ENCODE results near the gene SLC36A1.

The SLC36A1 gene

DNA sequence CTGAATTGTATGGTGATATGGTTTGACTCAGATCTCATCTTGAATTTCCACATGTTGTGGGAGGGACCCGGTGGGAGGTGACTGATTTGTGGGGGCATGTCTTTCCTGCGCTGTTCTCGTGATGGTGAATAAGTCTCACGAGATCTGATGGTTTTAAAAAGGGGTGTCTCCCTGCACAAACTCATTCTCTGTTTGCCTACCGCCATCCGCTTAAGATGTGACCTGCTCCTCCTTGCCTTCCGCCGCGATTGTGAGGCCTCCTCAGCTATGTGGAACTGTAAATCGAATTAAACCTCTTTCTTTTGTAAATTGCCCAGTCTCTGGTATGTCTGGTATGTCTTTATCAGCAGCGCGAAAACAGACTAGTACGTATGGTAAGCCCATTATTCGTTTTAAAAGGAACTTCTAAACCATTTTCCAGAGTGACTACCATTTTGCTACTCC is 48.7 kb downstream of the SLC36A1 start:
- TF ChIP-seq, protein P1, sequence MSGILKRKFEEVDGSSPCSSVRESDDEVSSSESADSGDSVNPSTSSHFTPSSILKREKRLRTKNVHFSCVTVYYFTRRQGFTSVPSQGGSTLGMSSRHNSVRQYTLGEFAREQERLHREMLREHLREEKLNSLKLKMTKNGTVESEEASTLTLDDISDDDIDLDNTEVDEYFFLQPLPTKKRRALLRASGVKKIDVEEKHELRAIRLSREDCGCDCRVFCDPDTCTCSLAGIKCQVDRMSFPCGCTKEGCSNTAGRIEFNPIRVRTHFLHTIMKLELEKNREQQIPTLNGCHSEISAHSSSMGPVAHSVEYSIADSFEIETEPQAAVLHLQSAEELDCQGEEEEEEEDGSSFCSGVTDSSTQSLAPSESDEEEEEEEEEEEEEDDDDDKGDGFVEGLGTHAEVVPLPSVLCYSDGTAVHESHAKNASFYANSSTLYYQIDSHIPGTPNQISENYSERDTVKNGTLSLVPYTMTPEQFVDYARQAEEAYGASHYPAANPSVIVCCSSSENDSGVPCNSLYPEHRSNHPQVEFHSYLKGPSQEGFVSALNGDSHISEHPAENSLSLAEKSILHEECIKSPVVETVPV (CRISPR knock-in tag; IDR thresholded peaks at IDR 0.05): no peak
- TF ChIP-seq ZFP30 (CRISPR knock-in tag; IDR thresholded peaks at IDR 0.05): no peak
- no peak for TF ChIP-seq OSR1 (CRISPR knock-in tag; IDR thresholded peaks at IDR 0.05)
- peak; percentile 54; the same call in 1 of the 2 replicates for TF ChIP-seq ISL1 (CRISPR knock-in tag; IDR thresholded peaks at IDR 0.05)
- ATAC-seq: no peak

GRCh38 chr5:151497391-151498002 is 50.1 kb downstream of the SLC36A1 start:
- TF ChIP-seq ZNF70 (CRISPR knock-in tag; IDR thresholded peaks at IDR 0.05) (no peak), PPARA (CRISPR knock-in tag; IDR thresholded peaks at IDR 0.05; ENCODE audit: borderline replicate concordance) (no peak), ZFP30 (CRISPR knock-in tag; IDR thresholded peaks at IDR 0.05) (no peak)
- TF ChIP-seq, protein P1 (CRISPR knock-in tag; IDR thresholded peaks at IDR 0.05): no peak
- no peak for ATAC-seq

DNA sequence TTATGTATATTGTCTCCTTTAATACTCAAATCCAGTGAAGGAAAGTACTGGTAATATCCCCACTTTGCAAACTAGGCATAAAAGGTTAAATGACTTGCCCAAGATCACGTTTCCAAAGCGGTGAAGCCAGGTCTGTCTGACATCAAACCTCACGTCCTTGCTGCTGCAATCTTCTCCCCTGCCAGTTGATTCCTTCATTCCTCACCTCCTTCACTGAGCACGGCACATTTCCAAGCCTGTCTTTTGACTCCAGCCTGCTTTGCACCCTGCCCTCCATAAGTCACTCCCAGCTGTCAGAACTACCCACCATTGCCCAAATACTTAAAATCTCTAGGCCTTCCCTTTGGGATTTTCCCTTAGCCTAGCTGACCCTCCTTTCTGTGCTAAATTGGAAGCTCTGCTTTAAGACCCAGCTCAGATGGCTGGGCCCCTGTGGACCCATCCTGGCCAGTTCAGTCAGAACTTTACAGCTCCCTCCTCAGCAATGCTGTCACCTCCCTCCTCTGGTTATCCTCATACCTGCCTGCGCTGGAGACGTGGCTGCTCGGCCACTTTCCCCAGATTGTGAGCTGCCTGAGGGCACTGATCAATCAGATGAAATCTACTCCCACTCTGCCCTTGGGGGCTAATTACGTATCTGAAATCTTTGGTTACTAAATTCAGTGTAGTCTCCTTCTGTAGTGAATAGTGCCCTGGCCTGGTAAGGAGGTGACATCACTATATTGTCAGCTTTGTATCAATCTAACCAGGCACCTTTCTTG is 51.2 kb downstream of the SLC36A1 start:
- ATAC-seq: no peak
- TF ChIP-seq, protein P2, sequence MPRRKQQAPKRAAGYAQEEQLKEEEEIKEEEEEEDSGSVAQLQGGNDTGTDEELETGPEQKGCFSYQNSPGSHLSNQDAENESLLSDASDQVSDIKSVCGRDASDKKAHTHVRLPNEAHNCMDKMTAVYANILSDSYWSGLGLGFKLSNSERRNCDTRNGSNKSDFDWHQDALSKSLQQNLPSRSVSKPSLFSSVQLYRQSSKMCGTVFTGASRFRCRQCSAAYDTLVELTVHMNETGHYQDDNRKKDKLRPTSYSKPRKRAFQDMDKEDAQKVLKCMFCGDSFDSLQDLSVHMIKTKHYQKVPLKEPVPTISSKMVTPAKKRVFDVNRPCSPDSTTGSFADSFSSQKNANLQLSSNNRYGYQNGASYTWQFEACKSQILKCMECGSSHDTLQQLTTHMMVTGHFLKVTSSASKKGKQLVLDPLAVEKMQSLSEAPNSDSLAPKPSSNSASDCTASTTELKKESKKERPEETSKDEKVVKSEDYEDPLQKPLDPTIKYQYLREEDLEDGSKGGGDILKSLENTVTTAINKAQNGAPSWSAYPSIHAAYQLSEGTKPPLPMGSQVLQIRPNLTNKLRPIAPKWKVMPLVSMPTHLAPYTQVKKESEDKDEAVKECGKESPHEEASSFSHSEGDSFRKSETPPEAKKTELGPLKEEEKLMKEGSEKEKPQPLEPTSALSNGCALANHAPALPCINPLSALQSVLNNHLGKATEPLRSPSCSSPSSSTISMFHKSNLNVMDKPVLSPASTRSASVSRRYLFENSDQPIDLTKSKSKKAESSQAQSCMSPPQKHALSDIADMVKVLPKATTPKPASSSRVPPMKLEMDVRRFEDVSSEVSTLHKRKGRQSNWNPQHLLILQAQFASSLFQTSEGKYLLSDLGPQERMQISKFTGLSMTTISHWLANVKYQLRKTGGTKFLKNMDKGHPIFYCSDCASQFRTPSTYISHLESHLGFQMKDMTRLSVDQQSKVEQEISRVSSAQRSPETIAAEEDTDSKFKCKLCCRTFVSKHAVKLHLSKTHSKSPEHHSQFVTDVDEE (CRISPR knock-in tag; IDR thresholded peaks at IDR 0.05): no peak
- TF ChIP-seq TOX (CRISPR knock-in tag; IDR thresholded peaks at IDR 0.05; ENCODE audit: borderline replicate concordance): no peak

- TF ChIP-seq PPARA (CRISPR knock-in tag; IDR thresholded peaks at IDR 0.05; ENCODE audit: borderline replicate concordance): no peak
- TF ChIP-seq ISL1 (CRISPR knock-in tag; IDR thresholded peaks at IDR 0.05): no peak
- no peak for TF ChIP-seq RARB (CRISPR knock-in tag; IDR thresholded peaks at IDR 0.05)
- TF ChIP-seq ZNF565 (CRISPR knock-in tag; conservative IDR thresholded peaks at IDR 0.05; ENCODE audit: low read depth): no peak
- TF ChIP-seq POU6F1 (CRISPR knock-in tag; IDR thresholded peaks at IDR 0.05; ENCODE audit: borderline replicate concordance, low read depth): no peak
- no peak for TF ChIP-seq OSR1 (CRISPR knock-in tag; IDR thresholded peaks at IDR 0.05)
- TF ChIP-seq ARNTL (CRISPR knock-in tag; IDR thresholded peaks at IDR 0.05; ENCODE audit: borderline replicate concordance, low read depth): no peak
- no peak for TF ChIP-seq SNAI2 (CRISPR knock-in tag; IDR thresholded peaks at IDR 0.05)
- TF ChIP-seq TOX (CRISPR knock-in tag; IDR thresholded peaks at IDR 0.05; ENCODE audit: borderline replicate concordance): no peak
- TF ChIP-seq, protein P3, sequence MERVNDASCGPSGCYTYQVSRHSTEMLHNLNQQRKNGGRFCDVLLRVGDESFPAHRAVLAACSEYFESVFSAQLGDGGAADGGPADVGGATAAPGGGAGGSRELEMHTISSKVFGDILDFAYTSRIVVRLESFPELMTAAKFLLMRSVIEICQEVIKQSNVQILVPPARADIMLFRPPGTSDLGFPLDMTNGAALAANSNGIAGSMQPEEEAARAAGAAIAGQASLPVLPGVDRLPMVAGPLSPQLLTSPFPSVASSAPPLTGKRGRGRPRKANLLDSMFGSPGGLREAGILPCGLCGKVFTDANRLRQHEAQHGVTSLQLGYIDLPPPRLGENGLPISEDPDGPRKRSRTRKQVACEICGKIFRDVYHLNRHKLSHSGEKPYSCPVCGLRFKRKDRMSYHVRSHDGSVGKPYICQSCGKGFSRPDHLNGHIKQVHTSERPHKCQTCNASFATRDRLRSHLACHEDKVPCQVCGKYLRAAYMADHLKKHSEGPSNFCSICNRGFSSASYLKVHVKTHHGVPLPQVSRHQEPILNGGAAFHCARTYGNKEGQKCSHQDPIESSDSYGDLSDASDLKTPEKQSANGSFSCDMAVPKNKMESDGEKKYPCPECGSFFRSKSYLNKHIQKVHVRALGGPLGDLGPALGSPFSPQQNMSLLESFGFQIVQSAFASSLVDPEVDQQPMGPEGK (CRISPR knock-in tag; IDR thresholded peaks at IDR 0.05; ENCODE audit: borderline replicate concordance): no peak
- TF ChIP-seq BACH2 (CRISPR knock-in tag; IDR thresholded peaks at IDR 0.05; ENCODE audit: borderline replicate concordance): no peak
- TF ChIP-seq TCF4 (CRISPR knock-in tag; IDR thresholded peaks at IDR 0.05; ENCODE audit: borderline replicate concordance): no peak
- no peak for TF ChIP-seq ZNF70 (CRISPR knock-in tag; IDR thresholded peaks at IDR 0.05)
- TF ChIP-seq, protein P2 (CRISPR knock-in tag; IDR thresholded peaks at IDR 0.05): no peak
- TF ChIP-seq ESRRG (CRISPR knock-in tag; IDR thresholded peaks at IDR 0.05): no peak
- no peak for TF ChIP-seq ZFP30 (CRISPR knock-in tag; IDR thresholded peaks at IDR 0.05)
- TF ChIP-seq ZC3H10 (CRISPR knock-in tag; IDR thresholded peaks at IDR 0.05): no peak
- TF ChIP-seq ZNF8 (CRISPR knock-in tag; IDR thresholded peaks at IDR 0.05): no peak
- ATAC-seq: no peak
Observed at GRCh38 chr5:151499501-151500035, 52.2 kb downstream of the SLC36A1 start.
